GM13976 (cell line): Measurements from ENCODE around the gene ZMYM4.
A peak's percentile ranks its signal among the peaks of the same experiment; 100 is the strongest.

ENCODE experiments used
- DNase-seq: peaks from one replicate; pipeline ENCODE4 v3.0.0; 2012; ENCODE audit warnings: low spot score
- CTCF ChIP-seq: IDR thresholded peaks from 2 replicates; pipeline ENCODE4 v1.5.1; 2012; ENCODE audit warnings: borderline replicate concordance, mild to moderate bottlenecking; ENCODE audit not compliant: insufficient read depth; ENCODE audit errors: extremely low read depth, missing control alignments, control extremely low read depth
- in situ Hi-C: fragments of 300-500 bp; cut with MboI; formaldehyde crosslinking; loops from one replicate; pipeline ENCODE4 v1.12.0; 2022; ENCODE audit warnings: low sequenced_read_pairs, mixed read lengths, inconsistent platforms; ENCODE audit not compliant: unreplicated experiment

The ZMYM4 gene

GRCh38 chr1:35442734-35443133 is 174.2 kb downstream of the ZMYM4 start:
- no peak for TF ChIP-seq CTCF
- in situ Hi-C loops: no loop called here
- no peak for DNase-seq

- in situ Hi-C loops: no loop called here
- no peak for DNase-seq
- peak; percentile 11 for TF ChIP-seq CTCF
Measured at GRCh38 chr1:35443768-35444518, 175.4 kb downstream of the ZMYM4 start.

GRCh38 chr1:35444519-35444774 is 175.9 kb downstream of the ZMYM4 start:
- DNase-seq: no peak
- in situ Hi-C loops: no loop called here
- no peak for TF ChIP-seq CTCF

GRCh38 chr1:35447278-35447677 is 178.8 kb downstream of the ZMYM4 start:
- no peak for TF ChIP-seq CTCF
- in situ Hi-C loops: no loop called here
- DNase-seq: no peak

- in situ Hi-C loops: no loop called here
- DNase-seq: no peak
Measured at GRCh38 chr1:35448344-35448801, 179.9 kb downstream of the ZMYM4 start.

DNA sequence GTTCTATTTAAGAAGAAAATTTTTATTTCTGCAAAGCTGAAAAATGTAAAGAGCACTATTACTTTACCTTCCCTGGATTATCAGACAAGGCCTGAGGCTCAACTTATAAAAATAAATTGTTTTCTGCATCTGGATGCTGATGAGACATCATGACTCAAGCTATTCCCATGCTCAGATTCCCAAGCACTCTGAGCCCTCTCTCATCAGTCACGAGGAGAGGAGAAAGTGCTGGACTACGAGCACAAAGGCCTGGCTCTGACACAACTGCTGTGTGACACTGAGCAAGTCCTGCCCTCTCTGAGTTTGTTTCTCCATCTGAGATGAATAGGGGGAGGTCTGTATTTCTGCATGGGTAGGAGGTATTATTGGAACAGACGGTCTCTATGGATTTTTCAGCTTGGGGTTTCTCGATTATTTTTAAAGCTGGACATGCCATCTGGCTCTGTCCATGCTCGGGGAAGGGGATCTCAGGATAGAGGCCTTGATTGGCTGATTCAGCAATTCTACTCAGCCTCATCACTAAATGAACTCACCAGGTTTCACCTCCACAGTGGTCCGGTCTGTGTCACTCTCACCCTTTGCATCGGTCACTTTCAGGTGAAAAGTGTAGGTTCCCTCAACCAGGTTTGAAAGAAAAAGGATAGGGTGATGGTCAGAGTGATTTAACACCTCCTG is 181.0 kb downstream of the ZMYM4 start:
- DNase-seq: no peak
- in situ Hi-C loops: loop anchor here (25.0 kb wide), 1 partner anchor 263 kb away; the partner anchor contains the start of gene C1orf216
- TF ChIP-seq CTCF: no peak

More at GRCh38 chr1:35448344-35448801, 179.9 kb downstream of the ZMYM4 start:
- TF ChIP-seq CTCF: no peak
